HL-60/S4 (cell line): ENCODE measurements around the gene TGFBR2.

Experiments used
- in situ Hi-C: fragments of 300-500 bp; cut with MboI; formaldehyde crosslinking; loops from 2 replicates; pipeline ENCODE4 v1.14.3; 2022; ENCODE audit warnings: low sequenced_read_pairs

Gene TGFBR2

DNA sequence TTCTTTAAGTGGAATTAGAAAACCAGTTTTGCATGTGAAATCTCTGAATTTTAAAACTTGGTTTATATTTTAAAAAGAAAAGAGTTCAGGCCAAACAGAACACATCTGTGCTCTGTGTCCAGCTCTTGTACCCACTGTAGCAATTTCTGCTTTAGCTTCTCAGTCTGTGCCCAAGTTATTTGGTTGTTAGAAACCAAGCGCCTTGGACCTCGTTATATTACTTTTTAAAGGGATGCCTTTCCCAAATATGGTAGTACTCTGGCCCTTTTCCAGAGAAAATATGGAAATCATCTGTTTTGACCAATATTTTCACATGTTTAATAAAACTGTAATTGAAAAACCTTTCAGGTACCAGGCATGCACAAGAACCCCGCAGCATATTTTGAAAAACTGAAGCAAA, 27.3 kb downstream of the TGFBR2 start:
- in situ Hi-C loops = no loop called here

- in situ Hi-C loops = no loop called here
Measured at GRCh38 chr3:30634761-30635735, 28.6 kb downstream of the TGFBR2 start.

- in situ Hi-C loops = no loop called here
Measured at GRCh38 chr3:30637310-30638219, 31.2 kb downstream of the TGFBR2 start.

- in situ Hi-C loops = no loop called here
Measured at GRCh38 chr3:30638685-30639412, 32.4 kb downstream of the TGFBR2 start.

DNA sequence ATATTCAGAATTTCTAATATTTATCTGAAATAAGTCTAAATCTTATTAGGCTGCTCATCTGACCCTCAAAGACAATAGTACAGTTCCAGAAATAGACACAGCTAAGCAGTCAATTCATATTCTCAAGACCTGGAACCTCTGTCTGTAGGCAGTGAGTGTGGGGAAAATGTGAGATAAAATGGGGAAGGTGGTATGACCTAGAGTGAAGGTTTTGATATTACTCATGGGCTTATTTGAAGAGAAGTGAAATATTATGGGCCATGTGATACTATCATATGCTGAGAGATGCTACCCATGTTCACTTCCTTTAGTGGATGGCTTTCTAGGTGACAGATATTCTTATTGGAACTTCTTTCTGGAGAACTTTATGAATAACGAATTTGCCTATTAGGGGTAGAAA, 33.5 kb downstream of the TGFBR2 start:
- in situ Hi-C loops = no loop called here

DNA sequence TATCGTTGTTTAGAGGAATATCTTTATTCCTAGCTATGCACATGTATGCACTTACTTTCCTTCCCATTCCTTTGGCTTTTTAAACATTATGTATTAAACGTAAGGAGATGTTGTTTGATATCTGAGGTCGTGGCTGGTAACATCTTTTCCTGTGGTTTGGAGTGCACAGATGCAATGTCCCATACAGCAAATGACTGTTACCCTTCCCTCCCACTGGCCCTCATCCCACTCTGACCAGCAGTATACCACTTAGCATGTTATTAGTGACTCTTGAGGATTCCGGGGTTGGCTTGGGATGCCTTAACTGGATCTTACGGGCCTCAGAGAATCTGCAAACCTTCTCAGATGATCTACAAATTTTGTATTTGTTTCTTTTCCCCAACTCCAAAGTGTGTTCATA, 34.5 kb downstream of the TGFBR2 start:
- in situ Hi-C loops = no loop called here

DNA sequence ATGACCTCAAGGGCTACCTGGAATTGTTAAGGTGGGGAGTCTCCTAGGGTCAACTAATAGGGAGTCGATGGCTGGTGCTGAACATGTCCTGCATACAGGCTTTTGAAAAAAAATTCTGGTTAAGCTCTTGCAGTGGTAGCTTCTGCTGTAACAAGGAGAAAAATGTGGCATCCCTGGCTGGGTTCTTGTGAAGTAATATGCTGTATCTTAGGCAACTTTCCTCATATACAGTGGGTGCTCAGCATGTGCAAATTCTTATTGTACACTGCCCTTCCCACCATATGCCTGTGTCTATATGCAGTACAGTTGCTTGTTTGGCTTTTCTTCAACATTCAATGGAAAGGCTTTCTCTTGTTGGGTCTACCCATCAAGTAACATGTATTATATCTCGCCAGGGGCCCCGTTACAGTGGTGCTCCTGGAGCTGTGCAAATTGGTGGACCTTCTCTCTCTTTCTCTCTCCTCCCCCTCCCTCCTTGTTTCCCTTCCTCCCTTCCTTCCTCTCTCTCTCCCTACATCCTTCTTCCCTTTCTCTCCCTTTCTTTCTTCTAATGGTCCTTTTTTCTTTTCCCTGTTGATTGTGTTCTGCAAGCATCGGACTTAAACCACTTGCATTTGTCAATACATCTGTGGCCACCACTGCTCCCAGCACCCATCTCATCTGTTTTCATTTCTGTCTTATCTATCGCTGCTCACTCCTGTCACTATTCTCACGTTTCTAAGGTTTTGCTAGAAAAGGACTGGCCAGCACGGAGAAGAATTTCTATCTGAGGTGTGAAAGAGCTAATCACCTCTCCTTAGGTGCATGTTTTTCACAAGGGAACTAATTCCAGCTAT, 35.2 kb downstream of the TGFBR2 start:
- in situ Hi-C loops = no loop called here

GRCh38 chr3:30642849-30643361, 36.5 kb downstream of the TGFBR2 start:
- in situ Hi-C loops = no loop called here

GRCh38 chr3:30643763-30644462, 37.5 kb downstream of the TGFBR2 start:
- in situ Hi-C loops = no loop called here

- in situ Hi-C loops = no loop called here
Measured at GRCh38 chr3:30644615-30645014, 38.2 kb downstream of the TGFBR2 start.

GRCh38 chr3:30645077-30645476, 38.7 kb downstream of the TGFBR2 start:
- in situ Hi-C loops = no loop called here

DNA sequence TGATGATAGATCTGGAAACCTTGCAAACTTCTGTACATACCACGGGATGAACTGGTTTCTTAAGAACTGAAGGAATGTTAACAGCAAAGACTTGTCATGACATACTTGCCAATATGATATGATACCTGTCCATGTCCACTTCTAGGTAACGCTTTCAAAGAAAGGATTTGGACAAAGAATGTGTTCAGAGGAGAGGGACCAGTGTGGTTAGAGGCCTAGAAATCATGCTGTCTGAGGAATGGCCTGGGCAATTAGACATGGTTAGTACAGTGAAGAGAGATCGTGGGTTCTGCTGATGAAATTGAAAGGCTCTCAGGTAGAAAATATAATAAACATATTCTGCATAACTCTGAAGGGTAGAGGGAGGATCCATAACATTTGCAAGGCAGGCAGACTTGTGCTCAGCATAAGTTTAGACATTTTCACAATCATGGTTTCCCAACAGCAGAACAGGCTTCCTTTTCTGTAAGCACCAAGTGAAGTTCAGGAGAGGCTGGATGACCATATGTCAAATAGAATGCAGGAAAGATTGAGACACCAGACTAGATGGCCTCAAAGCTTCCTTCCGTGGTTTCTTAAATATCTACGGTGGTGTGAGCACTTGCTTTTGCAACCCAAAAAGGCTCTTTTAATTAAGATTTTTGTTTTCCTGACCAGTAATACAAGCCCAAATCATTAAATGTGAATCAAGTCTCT, 39.9 kb downstream of the TGFBR2 start:
- in situ Hi-C loops = no loop called here

DNA sequence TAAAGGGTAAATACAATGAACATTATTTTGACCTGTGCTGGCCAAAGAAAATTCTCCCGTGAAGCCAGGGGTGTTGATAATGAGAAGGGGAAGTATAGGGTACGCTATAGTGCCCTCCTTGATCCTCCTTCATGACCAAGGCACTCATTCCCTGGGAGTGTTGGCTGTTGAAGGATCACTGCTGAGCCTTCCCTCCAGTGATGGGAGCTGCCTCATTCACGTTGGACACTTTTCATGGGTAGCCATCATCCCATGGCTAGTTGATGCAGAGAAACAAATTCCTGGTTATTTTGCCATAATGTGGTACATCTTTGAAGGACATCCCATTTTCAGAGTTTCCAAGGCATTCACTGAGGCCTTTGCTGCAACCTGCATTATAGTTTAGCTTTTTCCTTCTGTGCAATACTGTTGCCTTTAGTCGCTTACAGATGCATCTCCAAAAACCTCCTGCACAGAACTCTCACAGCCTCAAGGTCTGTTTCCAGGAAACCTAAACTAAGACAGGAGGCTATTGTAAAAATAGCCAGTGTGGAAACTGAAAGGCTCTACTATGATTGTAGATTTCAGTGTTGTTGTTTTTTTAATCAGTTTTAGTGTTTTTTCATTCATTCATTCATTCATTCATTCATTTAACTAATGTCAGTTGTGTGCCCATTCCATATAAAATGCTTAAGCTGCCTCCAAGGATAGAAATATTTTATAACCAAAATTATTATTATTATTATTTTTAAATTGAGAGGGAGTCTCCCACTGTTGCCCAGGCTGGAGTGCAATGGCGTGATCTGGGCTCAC, 40.8 kb downstream of the TGFBR2 start:
- in situ Hi-C loops = no loop called here

DNA sequence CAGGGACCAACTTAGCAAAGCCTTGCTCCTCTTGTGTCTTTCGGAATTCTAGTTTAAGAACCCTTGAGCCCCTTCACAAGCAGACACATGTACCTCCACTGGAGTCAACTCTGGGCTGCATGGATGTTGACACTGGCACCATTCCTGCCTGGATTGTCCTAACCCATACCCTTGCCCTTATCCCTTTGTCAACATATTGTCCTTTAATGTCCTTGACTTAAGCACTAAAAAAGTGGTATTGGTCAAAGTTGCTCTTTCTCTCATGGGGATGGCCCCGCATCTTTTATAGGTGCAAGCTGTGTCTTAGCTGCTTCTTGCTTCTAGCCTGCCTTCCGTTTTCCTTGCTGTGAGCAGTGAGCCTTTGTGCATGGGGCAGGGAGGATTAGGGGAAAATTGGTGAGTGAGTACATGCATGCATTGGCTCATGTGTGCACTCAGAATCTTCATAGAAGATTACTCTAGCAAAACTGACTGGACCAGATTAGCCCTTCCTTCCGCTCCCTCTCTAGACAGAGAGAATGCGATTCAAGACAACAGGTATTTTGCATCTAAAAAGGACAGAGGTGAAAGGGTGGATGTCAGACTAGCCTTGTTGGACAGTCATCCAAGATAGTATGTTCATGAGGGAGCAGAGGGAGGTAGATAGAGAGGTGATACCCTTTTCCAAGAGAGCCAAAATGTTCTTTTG, 42.4 kb downstream of the TGFBR2 start:
- in situ Hi-C loops = no loop called here

DNA sequence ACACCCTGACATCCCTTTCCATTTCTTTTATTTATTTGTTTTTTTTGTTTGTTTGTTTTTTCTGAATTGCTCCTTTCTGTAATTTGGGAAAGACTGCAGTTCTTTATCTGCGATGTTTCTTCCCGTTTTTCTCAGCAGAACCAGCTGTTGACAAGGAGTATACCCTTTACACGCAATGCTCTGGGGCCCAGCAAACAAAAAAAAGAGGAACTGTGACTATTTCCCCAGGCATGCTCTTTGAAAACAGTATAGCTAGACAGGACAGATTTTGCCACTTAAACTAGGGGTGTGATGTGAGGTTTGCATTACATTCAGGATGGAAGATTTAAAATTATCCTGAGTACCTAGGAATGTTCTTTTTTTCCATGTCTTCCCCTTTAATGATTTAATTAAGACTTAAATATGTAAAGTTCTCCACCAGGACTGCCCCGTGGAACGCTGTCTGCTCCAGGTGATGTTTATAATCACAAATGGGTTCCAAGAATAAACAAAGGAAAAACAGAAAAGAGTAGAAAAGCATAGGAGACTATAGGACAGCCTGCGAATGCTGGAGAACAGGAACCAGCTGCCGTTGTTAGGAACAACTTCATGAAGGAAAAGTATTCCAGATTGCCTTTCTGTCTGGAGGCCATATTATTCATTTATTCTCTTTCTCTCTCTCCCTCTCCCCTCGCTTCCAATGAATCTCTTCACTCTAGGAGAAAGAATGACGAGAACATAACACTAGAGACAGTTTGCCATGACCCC, 43.3 kb downstream of the TGFBR2 start:
- in situ Hi-C loops = no loop called here

GRCh38 chr3:30650348-30650995, 44.1 kb downstream of the TGFBR2 start:
- in situ Hi-C loops = no loop called here
